Activated naive CD8-positive, alpha-beta T cell treated with anti-CD3 and anti-CD28 coated beads for 36 hours (primary cell): ENCODE data around the gene KCNMA1. TPM values are rescaled to one million over a fixed set of nuclear protein-coding genes. Genes with fewer than 3 reads are reported as not detected.
"Not testable (repeated sequence)": the region's sequence is repeated elsewhere in the genome, so short reads cannot be mapped to it uniquely, and the experiment has no call there.

ENCODE experiments used
- DNase-seq: peaks from one replicate; pipeline ENCODE4 v3.0.0; 2021
- H3K27ac Mint-ChIP-seq: one replicate; pipeline ENCODE4 v1.8.0; 2022; ENCODE audit warnings: mild to moderate bottlenecking, moderate library complexity, mixed read lengths
- H3K27me3 Mint-ChIP-seq: one replicate; pipeline ENCODE4 v1.8.0; 2022; ENCODE audit warnings: mild to moderate bottlenecking, mixed read lengths
- H3K36me3 Mint-ChIP-seq: one replicate; pipeline ENCODE4 v1.8.0; 2021; ENCODE audit warnings: mild to moderate bottlenecking, mixed read lengths
- H3K4me1 Mint-ChIP-seq: one replicate; pipeline ENCODE4 v1.8.0; 2021; ENCODE audit warnings: mixed read lengths
- H3K4me3 Mint-ChIP-seq: one replicate; pipeline ENCODE4 v1.8.0; 2022; ENCODE audit warnings: mild to moderate bottlenecking, moderate library complexity, mixed read lengths
- H3K9me3 Mint-ChIP-seq: one replicate; pipeline ENCODE4 v1.8.0; 2022; ENCODE audit warnings: mixed read lengths
- total RNA-seq, 2 experiments: library from RNA; stranded (reverse); gene quantifications; one replicate each; pipeline ENCODE4 v1.2.3, GENCODE V29; 2021

Gene KCNMA1
- total RNA-seq, 2 experiments from 2014 or later: not detected

DNA sequence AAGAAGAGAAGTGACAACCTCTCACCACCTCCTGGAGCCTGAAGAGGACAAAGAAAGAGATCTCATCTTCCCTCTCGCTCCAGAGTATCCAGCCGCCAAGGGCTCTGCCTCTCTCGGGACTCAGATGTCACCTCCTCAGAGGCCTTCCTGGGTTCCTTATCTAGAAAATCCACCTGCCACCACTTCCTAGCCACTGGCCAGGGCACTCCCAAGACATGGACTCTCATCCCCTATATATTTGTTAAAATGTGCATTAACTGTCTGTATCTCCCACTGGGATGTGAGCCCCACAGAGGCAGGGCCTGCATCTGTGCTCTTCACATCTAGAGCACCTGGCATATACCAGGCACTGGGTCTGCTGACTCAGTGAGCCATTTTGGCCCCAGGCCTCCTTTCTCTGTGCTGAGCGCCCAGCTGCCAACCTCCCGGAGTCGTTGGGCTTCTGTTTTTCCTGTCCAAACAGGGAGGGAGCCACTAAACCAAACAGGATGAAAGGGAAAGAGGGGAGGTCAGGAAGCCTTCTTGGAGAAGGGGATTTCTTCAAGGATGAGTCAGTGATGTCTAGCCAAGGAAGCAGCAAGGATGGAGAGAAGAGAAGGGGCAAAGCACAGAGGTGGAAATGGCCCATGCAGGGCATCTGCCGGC is 58.9 kb downstream of the KCNMA1 start:
- DNase-seq: no peak
- no peaks in the 10 kb centered on the region for H3K36me3 Mint-ChIP-seq
- H3K4me1 Mint-ChIP-seq: no peaks in the 10 kb centered on the region
- H3K9me3 Mint-ChIP-seq: no peaks in the 10 kb centered on the region
- no peak overlapping the region for H3K4me3 Mint-ChIP-seq
- H3K27me3 Mint-ChIP-seq: no peaks in the 10 kb centered on the region
- H3K27ac Mint-ChIP-seq: no peak overlapping the region

DNA sequence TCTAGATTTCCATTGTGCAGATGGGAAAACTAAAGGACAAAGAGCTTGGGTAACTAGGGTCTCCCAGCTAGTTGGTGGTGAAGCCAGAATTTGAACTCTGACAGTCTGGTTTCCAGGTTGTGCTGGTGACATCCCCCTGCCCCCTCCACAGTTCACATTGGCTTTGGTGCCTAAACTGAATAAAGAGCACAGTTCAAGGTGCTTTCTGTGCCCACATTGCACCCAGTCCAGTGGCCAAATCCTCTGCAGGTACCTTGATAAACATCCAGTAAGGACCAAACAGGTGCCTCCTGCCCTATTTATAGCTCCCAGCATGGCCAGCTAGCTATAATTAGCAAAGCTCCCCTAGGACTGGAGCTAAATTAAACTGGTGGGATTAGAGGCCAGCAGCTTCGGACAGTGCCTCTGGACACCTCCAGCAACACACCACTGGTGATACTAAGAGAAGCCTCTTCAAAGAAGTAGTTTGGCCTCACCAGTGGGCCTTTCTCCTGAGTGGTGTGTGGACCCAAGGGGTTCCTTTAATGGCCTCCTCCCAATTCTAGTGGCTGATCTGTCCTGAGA is 59.9 kb downstream of the KCNMA1 start:
- Mint-ChIP-seq H3K4me1 (no peaks in the 10 kb centered on the region), H3K9me3 (no peaks in the 10 kb centered on the region), H3K4me3 (no peak overlapping the region), H3K27ac (no peak overlapping the region), H3K36me3 (no peaks in the 10 kb centered on the region), H3K27me3 (no peaks in the 10 kb centered on the region)
- DNase-seq: no peak

DNA sequence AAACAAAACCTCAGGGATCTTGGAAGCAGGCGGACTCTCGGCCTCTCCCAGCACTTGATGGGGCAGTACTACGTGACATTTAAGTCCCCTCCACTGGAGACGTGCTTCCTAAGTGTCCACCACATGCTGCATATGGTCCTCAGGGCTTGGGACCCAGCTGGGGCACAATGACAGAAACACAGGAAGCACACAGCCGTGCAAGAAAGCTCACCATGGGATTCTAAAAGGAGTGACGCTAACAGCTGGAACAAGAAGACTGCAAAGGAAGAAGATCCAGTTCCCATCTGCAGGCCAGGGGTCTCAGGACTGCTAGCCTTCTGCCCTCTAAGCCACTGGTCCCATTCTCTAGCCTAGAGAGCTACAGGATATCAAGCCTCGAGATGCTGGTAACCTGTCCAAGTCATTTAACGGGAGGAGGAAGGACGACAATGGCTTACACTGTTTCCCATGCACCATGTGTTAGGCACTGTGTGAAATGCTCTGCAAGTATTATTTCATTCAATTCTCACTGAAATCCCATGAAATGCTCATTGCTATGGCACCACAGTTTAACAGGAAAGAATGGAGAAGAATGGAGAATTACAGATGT is 61.1 kb downstream of the KCNMA1 start:
- no peaks in the 10 kb centered on the region for H3K9me3 Mint-ChIP-seq
- no peak overlapping the region for H3K4me3 Mint-ChIP-seq
- H3K27ac Mint-ChIP-seq: no peak overlapping the region
- no peaks in the 10 kb centered on the region for H3K36me3 Mint-ChIP-seq
- DNase-seq: no peak
- H3K27me3 Mint-ChIP-seq: no peaks in the 10 kb centered on the region
- no peaks in the 10 kb centered on the region for H3K4me1 Mint-ChIP-seq

DNA sequence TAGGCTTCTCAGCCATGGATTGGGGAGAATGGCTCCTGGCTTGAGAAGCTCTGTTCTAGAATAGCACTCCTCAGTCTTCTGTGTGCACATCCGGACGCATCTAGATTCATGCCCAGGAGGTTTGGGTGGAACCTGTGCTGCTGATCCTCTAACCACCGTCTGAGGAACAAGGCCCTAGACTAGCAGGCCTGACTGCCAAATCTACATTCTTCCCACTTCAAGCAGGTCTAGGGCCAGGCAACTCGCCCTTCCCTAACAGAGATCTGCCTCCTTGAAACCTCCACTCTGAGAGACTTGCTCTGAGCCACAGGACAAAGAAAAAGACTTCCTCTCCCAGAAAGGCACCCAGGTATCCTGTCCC is 61.6 kb downstream of the KCNMA1 start:
- no peaks in the 10 kb centered on the region for H3K27me3 Mint-ChIP-seq
- no peak overlapping the region for H3K4me3 Mint-ChIP-seq
- no peaks in the 10 kb centered on the region for H3K36me3 Mint-ChIP-seq
- DNase-seq: no peak
- H3K27ac Mint-ChIP-seq: no peak overlapping the region
- H3K4me1 Mint-ChIP-seq: no peaks in the 10 kb centered on the region
- no peaks in the 10 kb centered on the region for H3K9me3 Mint-ChIP-seq

DNA sequence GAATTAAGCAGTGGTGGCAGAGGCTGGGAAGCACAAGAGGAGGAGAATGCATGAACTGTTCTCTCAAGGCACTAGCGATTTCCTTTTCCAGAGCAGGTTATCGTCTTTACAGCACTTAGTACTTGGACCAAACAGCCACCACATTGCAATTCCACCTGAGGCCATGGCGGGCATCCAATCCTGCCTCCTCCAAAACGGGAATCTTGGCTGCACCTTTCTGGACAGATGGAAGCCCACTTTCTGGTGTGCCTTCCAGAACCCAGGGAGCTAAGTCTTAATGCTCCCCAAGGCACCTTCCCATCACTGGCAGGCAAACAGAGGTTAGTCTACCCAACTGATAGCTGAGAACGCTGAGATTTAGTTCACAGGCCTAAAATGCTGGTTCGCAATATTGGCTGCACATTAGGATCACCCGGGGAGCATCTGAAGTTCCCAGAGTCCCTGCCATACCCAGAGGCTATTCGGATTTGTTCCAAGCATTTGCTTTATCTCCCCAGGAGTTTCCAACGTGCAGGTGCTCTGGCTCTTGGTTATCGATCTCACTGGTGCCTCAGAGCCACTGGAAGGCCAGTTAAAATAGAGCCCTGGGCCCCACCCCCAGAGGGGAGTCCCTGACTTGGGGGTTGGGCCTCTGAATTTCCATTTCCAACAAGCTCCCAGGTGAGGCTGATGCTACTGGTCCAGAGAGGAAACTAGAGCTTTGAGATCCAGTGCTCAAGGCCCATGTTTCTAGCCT is 62.2 kb downstream of the KCNMA1 start:
- DNase-seq: no peak
- H3K9me3 Mint-ChIP-seq: no peaks in the 10 kb centered on the region
- no peaks in the 10 kb centered on the region for H3K27me3 Mint-ChIP-seq
- no peaks in the 10 kb centered on the region for H3K36me3 Mint-ChIP-seq
- H3K4me3 Mint-ChIP-seq: no peak overlapping the region
- H3K27ac Mint-ChIP-seq: no peak overlapping the region
- H3K4me1 Mint-ChIP-seq: no peaks in the 10 kb centered on the region

DNA sequence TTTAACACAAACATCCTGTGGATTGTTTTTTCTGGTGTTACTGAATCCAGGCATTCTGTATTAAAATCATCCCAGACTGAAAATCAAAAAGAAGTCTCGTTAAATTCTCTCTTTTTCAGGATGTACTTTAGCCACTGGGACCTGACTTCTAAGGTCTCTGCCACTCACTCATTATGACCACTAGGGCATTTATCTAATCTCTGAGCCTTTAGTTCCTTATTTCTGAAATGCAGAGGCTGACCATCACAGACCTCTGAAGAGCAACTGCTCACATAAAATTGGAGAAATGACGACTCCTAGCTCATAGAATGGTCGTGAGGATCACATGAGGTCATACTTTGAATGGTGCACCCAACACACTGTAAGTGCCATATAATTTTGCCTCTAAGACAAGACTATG is 63.2 kb downstream of the KCNMA1 start:
- H3K4me3 Mint-ChIP-seq: no peak overlapping the region
- H3K9me3 Mint-ChIP-seq: no peaks in the 10 kb centered on the region
- no peaks in the 10 kb centered on the region for H3K27me3 Mint-ChIP-seq
- H3K27ac Mint-ChIP-seq: no peak overlapping the region
- no peaks in the 10 kb centered on the region for H3K36me3 Mint-ChIP-seq
- no peaks in the 10 kb centered on the region for H3K4me1 Mint-ChIP-seq
- no peak for DNase-seq

DNA sequence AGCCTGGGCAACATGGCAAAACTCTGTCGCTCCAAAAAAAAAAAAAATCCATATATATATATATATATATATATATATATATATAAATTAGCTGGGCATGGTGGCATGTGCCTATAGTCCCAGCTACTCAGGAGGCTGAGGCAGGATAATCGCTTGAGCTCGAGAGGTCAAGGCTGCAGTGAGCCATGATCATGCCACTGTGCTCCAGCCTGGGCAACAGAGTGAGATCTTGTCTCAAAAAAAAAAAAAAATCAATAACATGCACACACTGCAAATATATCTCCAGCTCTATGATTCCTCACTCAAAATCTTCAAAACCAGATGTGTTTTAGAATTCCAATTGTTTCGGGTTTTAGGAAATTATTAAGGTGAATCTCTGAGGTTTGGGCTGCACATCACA is 65.1 kb downstream of the KCNMA1 start:
- H3K27ac Mint-ChIP-seq, H3K4me1 Mint-ChIP-seq, H3K36me3 Mint-ChIP-seq, H3K27me3 Mint-ChIP-seq, DNase-seq, H3K4me3 Mint-ChIP-seq, H3K9me3 Mint-ChIP-seq: not testable (repeated sequence)

DNA sequence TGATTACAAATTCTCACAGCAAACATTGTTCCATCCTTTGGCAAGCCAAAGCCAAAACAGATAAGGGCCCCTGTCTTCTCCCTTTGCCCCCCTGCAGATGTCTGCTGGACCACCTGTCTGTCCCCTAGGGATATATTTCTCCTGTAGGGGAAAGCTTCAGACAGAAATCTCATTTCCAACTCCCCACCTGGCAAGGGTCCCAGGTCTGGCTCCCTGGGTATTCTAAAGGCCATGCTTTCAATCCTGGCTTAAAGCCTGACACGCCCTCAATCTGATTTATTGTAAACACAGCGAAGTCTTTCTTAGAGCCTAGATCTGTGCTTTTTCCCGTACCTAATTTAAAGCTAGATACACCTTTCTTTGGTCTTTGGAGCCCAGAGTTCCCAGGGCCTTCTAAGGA is 66.1 kb downstream of the KCNMA1 start:
- Mint-ChIP-seq H3K4me3 (no peak overlapping the region), H3K36me3 (no peaks in the 10 kb centered on the region), H3K9me3 (no peaks in the 10 kb centered on the region), H3K27me3 (peaks cover 9% of the 10 kb centered on the region), H3K27ac (no peak overlapping the region), H3K4me1 (no peaks in the 10 kb centered on the region)
- no peak for DNase-seq

DNA sequence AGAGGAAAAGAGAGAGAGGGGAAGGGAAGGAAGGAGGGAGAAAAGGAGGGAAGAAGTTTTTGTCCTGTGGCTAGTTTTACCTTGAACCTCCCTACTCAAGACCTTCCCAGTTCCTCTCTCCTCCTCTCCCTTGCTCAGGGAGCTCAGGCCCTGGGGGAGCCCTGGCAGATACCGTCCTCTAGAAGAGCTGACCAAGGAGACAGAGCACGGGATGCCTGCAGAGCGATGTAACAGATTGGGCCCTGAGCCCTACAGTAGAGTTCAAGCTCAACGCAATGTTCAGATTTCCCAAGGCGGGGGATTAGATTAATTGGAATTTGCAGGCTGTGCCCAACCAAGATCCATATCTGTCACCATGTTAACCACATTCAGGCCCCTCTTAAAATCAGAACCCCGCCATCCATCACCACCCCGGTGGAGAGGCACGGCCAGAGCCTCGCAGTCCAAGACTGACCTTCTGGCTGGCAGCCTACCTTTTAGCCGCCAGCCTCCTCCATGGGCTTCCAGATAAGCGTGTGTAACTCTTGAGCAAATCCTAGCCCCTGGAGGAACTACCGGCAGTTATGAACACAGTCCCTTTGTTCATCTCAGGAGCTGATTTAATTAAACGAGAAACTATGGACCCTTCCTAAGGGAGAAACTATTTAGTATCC is 70.6 kb downstream of the KCNMA1 start:
- peaks cover 27% of the 10 kb centered on the region for H3K27me3 Mint-ChIP-seq
- H3K9me3 Mint-ChIP-seq: no peaks in the 10 kb centered on the region
- no peaks in the 10 kb centered on the region for H3K36me3 Mint-ChIP-seq
- no peak for DNase-seq
- no peak overlapping the region for H3K4me3 Mint-ChIP-seq
- no peak overlapping the region for H3K27ac Mint-ChIP-seq
- no peaks in the 10 kb centered on the region for H3K4me1 Mint-ChIP-seq

DNA sequence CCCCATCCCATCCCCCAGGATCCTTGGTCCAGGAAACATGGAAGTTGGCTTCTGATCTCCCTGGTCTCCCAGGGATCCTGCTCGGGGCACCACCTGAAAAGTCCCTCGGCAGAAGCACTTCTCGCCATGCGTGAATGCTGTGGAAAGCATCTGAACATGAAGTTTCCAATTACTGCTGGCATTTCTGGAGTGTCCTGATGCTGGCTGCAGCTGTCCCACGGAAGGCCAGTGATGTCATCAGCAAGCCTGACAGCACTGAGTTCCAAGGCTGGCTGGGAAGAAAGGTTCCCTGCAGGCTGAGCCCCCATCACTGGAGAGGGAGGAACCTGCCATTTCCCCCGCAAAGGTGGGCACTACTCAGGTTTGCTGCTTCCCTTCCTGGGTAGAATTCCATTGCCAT is 71.4 kb downstream of the KCNMA1 start:
- Mint-ChIP-seq H3K27ac (no peak overlapping the region), H3K27me3 (peaks cover 27% of the 10 kb centered on the region)

DNA sequence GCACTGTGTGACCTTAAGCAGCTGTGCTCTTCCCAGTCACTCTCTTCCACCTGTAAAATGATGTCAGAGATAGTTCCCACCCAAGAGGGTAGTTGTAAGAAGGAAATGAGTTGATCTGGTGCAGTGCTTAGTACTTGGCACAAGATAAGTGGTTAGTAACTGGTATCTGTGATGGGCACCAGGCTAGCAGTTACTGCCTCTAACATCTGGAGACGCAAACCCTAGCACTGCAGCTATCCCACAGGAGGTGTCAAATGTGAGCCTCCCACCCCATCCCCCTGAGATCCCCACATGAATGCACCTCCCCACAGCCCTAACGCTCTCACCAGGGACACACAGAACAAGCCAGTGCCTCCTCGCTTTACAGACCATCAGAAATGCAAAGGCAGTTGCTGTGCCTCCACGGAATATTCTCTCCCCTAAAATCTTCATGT is 72.0 kb downstream of the KCNMA1 start:
- H3K27ac Mint-ChIP-seq: no peak overlapping the region
- no peaks in the 10 kb centered on the region for H3K36me3 Mint-ChIP-seq

More for the DNA sequence above, 71.4 kb downstream of the KCNMA1 start:
- no peak for DNase-seq
- Mint-ChIP-seq H3K9me3 (no peaks in the 10 kb centered on the region), H3K36me3 (no peaks in the 10 kb centered on the region), H3K4me1 (no peaks in the 10 kb centered on the region), H3K4me3 (no peak overlapping the region)

DNA sequence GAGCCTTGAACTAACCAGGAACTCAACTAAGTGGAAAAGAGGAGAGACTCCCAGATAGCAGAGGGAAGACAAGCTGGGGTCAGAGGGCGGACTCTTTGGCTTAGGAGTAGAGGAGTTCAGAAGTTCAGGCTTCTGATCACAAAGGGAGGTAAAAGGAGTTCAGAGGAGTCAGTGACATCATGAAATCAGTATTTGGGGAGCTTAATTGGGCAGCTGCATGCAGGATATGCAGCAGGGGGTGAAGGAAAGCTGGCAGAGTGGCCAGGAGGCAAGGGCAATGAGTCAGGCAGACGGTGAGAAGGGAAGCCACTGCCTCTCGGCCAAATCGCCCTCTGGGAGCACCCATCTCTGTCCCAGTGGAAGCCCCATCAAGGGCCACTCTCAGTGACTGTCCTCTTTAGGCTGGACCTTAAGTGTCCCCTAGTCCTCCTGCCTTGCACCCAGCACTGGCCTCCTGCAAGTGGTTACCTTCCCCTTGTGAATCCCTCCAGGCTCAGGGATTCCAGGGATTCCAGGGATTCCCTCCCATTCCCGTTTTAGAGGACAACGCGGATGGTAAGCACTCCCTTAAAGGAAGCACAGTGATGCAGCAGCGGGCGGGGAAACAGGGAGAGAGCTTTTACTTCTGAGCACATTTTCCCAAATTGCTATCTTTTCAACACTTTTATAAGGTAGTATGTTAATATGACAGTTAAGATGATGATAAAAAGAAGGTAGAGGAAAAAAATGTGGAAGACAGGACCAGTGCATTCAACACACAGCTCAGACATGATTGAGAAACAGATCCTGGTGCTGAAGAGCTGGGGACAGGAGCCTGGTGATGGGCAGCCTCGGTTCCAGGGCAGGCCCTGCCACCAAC is 72.6 kb downstream of the KCNMA1 start:
- no peak for DNase-seq
- peaks cover 27% of the 10 kb centered on the region for H3K27me3 Mint-ChIP-seq
- H3K4me3 Mint-ChIP-seq: no peak overlapping the region
- no peaks in the 10 kb centered on the region for H3K36me3 Mint-ChIP-seq
- H3K4me1 Mint-ChIP-seq: no peaks in the 10 kb centered on the region
- H3K27ac Mint-ChIP-seq: no peak overlapping the region
- H3K9me3 Mint-ChIP-seq: no peaks in the 10 kb centered on the region

More for the DNA sequence above, 72.0 kb downstream of the KCNMA1 start:
- Mint-ChIP-seq H3K9me3 (no peaks in the 10 kb centered on the region), H3K27me3 (peaks cover 27% of the 10 kb centered on the region), H3K4me1 (no peaks in the 10 kb centered on the region), H3K4me3 (no peak overlapping the region)
- DNase-seq: no peak

DNA sequence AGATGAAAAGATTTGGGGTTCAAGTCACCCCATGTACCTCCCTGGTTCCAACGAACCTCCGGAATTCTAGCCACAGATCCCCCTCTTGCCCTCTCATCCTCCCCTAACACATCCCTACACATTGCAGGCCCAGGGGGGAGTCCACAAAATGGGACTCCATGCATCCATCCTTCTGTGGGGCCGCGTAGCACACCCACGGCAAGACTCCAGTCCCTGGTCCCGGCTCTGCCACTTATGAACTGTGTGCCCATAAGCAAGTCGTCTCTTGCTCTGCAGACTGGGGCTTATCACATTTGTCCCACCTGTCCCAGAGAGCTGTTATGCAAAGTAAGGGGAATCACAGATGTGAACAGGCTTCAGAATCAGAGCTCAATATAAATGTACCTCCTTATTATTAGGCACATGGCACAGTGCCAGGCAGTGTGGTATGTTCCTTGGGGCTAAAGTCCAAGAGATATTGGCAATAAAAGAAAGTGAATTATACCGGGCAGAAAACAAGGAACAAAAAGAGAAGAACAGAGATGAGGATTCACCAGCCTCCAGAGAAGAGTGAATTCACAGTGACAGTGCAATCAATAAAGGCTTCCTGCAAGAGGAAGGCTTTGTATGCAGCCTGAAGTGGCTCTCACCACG is 73.9 kb downstream of the KCNMA1 start:
- no peaks in the 10 kb centered on the region for H3K4me1 Mint-ChIP-seq

DNA sequence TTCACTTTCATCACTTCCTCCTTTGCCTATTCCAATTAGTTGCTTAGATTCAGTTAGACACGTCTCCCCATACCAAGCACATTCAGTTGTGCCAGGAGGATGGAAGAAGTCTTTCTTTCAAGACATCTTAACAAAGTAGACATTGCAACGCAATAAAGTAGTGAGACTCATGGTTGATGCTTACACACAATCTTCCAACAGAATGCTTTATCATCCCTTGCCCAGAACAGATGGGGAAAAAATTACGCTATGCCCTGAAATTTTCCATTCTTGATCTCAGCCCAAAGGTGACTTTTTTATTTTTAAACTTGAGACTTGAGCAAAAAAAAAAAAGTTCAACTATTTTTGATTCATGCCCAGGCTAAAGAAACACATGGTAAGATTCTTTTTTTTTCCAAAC is 74.9 kb downstream of the KCNMA1 start:
- no peaks in the 10 kb centered on the region for H3K9me3 Mint-ChIP-seq
- no peaks in the 10 kb centered on the region for H3K36me3 Mint-ChIP-seq
- peaks cover 27% of the 10 kb centered on the region for H3K27me3 Mint-ChIP-seq
- no peak overlapping the region for H3K27ac Mint-ChIP-seq
- H3K4me3 Mint-ChIP-seq: no peak overlapping the region
- no peaks in the 10 kb centered on the region for H3K4me1 Mint-ChIP-seq
- DNase-seq: no peak

More for the DNA sequence above, 73.9 kb downstream of the KCNMA1 start:
- no peaks in the 10 kb centered on the region for H3K36me3 Mint-ChIP-seq
- no peaks in the 10 kb centered on the region for H3K9me3 Mint-ChIP-seq
- H3K27me3 Mint-ChIP-seq: peaks cover 27% of the 10 kb centered on the region
- no peak for DNase-seq
- H3K27ac Mint-ChIP-seq: no peak overlapping the region
- no peak overlapping the region for H3K4me3 Mint-ChIP-seq
